Fibroblast of villous mesenchyme (primary cell): Measurements from ENCODE around the gene RFX5. TPM values are rescaled to one million over a fixed set of nuclear protein-coding genes. Genes with fewer than 3 reads are reported as not detected.

ENCODE experiments used
- DNase-seq: peaks from one replicate; pipeline ENCODE4 v3.0.0-alpha.2; 2010; ENCODE audit warnings: low read depth
- H3K4me3 ChIP-seq: 2 replicates; pipeline ENCODE4 v1.5.1; 2011; ENCODE audit warnings: low read depth, mild to moderate bottlenecking, low read length
- CTCF ChIP-seq: IDR thresholded peaks from 2 replicates; pipeline ENCODE4 v1.5.1; 2012; ENCODE audit warnings: low read depth, mild to moderate bottlenecking, low read length; ENCODE audit not compliant: insufficient read depth
- total RNA-seq: library from RNA; depleted of rRNA; stranded (reverse); fragments of >200 nt; gene quantifications from 2 replicates; pipeline ENCODE4 v1.2.3, GENCODE V29; 2012

RFX5 gene
- total RNA-seq, 1 donor = 58.7 TPM

- TF ChIP-seq CTCF = no peak
- no peak for DNase-seq
These were observed 4.5 kb downstream of the RFX5 start for GRCh38 chr1:151342569-151342968.

GRCh38 chr1:151342021-151342420 is 5.0 kb downstream of the RFX5 start:
- no peak for TF ChIP-seq CTCF
- DNase-seq = no peak

More at GRCh38 chr1:151342569-151342968, 4.5 kb downstream of the RFX5 start:
- no peak overlapping the region for H3K4me3 ChIP-seq

GRCh38 chr1:151340870-151341754 is 5.9 kb downstream of the RFX5 start:
- DNase-seq = peak; percentile 88
- TF ChIP-seq CTCF = peak; percentile 68
- no peak overlapping the region for H3K4me3 ChIP-seq

More at GRCh38 chr1:151342021-151342420, 5.0 kb downstream of the RFX5 start:
- no peak overlapping the region for H3K4me3 ChIP-seq

- no peak overlapping the region for H3K4me3 ChIP-seq
- peak; percentile 63 for DNase-seq
- no peak for TF ChIP-seq CTCF
These were observed 10.5 kb downstream of the RFX5 start for GRCh38 chr1:151336556-151336955.

GRCh38 chr1:151334822-151335221 is 12.2 kb downstream of the RFX5 start:
- no peak for TF ChIP-seq CTCF
- no peak overlapping the region for H3K4me3 ChIP-seq
- DNase-seq = no peak

- H3K4me3 ChIP-seq = peak overlapping the region; percentile 90
- no peak for DNase-seq
- TF ChIP-seq CTCF = no peak
These were observed 19.0 kb downstream of the RFX5 start for GRCh38 chr1:151327903-151328674.
